T-helper 2 cell treated with Interferon-gamma antibody and Interleukin-4, amounts not matched to agents 5 μg/mL and 100 μg/mL, for 36 hours (primary cell): ENCODE results near the gene IL32.

ENCODE experiments used
- DNase-seq: peaks from one replicate; pipeline ENCODE4 v3.0.0; 2021; ENCODE audit warnings: low spot score
- H3K27ac Mint-ChIP-seq: one replicate; pipeline ENCODE4 v1.8.0; 2021; ENCODE audit warnings: mild to moderate bottlenecking, mixed read lengths
- H3K27me3 Mint-ChIP-seq: one replicate; pipeline ENCODE4 v1.8.0; 2021; ENCODE audit warnings: low read depth, mixed read lengths
- H3K36me3 Mint-ChIP-seq: one replicate; pipeline ENCODE4 v1.8.0; 2021; ENCODE audit warnings: low read depth, mixed read lengths
- H3K4me1 Mint-ChIP-seq: one replicate; pipeline ENCODE4 v1.8.0; 2021; ENCODE audit warnings: low read depth, mixed read lengths
- H3K4me3 Mint-ChIP-seq: one replicate; pipeline ENCODE4 v1.8.0; 2022; ENCODE audit warnings: mild to moderate bottlenecking, moderate library complexity, mixed read lengths
- H3K9me3 Mint-ChIP-seq: one replicate; pipeline ENCODE4 v1.8.0; 2021; ENCODE audit warnings: mixed read lengths

IL32 gene

DNA sequence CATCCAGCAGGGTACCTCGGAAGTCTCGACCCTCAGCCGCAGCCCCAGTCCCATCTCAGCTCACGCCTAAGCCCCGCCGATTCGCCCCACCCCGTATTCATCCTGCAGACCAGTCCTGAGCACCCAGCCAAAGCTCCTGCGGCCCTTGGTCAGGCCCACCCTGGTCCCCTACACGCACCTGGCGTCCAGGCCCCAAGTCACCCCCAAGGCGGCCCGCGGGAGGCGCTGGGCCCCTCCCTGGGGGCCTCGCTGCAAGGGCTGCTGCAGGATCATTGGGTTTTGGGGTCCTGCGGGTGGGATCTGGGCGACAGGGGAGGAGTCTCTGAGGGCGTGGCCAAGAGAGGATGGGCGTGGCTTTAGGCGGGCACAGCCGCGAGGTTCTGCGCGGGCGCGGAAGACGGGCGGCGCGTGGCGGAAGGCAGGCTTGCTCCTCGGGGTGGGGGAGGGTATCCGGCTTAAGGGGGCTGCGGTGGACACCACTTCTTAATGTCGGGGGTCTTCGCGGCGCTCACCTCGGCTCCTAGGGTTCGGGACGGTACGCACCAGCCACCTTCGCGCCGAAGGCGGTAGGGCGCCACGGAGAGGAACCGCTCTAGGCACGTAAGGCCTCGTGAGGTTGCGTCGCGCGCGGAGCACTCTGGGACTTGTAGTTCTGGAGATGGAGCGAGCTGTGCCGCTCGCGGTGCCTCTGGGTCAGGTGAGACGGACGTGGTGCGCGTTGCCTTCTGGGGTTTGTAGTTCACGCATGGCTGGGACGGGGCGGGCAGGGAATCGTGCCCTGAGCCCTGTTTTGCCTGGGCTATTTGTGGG, 41.6 kb upstream of the IL32 start, which contains the start of the genes HCFC1R1 and THOC6:
Gene HCFC1R1, minus strand, starts transcription at position 274 of the 810 bp plus-strand sequence. Its CDS starts 1 bp downstream, at position 273.
Gene THOC6, plus strand, starts transcription at position 367 of the 810 bp plus-strand sequence. Its CDS starts 292 bp downstream, at position 659.
- peak; percentile 96 for DNase-seq
- H3K36me3 Mint-ChIP-seq = peaks cover 24% of the 10 kb centered on the region
- peaks cover 4% of the 10 kb centered on the region for H3K27me3 Mint-ChIP-seq
- no peaks in the 10 kb centered on the region for H3K9me3 Mint-ChIP-seq
- peak within 1 kb of the TSS; percentile 90 for H3K4me3 Mint-ChIP-seq
- peaks cover 38% of the 10 kb centered on the region for H3K4me1 Mint-ChIP-seq
- peak within 1 kb of the TSS; percentile 90 for H3K27ac Mint-ChIP-seq

- no peaks in the 10 kb centered on the region for H3K9me3 Mint-ChIP-seq
- peak overlapping the region; percentile 90 for H3K4me3 Mint-ChIP-seq
- no peak overlapping the region for H3K27ac Mint-ChIP-seq
- H3K27me3 Mint-ChIP-seq = peaks cover 11% of the 10 kb centered on the region
- H3K36me3 Mint-ChIP-seq = peaks cover 26% of the 10 kb centered on the region
- no peak for DNase-seq
- H3K4me1 Mint-ChIP-seq = peaks cover 44% of the 10 kb centered on the region
Observed at GRCh38 chr16:3025032-3026002, 40.1 kb upstream of the IL32 start.

DNA sequence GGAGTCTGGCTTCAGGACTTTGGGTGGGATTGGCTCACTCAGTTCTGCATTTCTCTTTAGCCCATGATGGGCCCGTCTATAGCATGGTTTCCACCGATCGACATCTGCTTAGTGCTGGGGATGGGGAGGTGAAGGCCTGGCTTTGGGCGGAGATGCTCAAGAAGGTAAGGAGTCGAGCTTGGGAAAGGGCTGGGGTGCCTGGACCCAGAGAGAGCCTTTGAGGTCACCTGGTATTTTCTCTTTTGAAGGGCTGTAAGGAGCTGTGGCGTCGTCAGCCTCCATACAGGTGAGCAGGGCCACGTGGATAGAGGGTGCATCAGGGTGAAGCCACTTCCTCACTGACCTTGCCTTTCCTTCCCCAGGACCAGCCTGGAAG, 39.4 kb upstream of the IL32 start:
- Mint-ChIP-seq H3K9me3 (no peaks in the 10 kb centered on the region), H3K4me3 (no peak overlapping the region)

DNA sequence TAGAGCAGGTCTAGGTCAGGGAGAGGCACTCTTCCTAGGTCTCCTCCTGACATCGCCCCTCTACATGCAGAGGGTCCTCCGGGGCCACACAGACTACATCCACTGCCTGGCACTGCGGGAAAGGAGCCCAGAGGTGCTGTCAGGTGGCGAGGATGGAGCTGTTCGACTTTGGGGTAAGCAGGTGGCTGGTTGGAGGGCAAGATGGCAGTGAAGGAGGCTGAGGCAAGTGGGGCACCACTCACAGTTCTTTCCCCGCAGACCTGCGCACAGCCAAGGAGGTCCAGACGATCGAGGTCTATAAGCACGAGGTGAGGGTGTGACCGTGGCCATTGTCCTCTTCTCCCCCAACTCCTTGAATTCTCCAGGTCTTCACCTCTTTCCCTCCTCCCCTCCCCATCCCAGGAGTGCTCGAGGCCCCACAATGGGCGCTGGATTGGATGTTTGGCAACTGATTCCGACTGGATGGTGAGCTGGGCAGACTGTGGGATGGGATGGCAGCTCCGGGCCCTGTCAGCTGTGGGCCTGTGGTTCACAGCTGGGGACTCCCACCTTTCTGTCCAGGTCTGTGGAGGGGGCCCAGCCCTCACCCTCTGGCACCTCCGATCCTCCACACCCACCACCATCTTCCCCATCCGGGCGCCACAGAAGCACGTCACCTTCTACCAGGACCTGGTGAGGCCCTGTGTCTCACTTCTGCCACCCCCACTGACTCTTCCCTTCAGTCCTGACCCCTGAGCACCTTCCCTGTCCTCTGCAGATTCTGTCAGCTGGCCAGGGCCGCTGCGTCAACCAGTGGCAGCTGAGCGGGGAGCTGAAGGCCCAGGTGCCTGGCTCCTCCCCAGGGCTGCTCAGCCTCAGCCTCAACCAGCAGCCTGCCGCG, 38.6 kb upstream of the IL32 start:
- H3K4me3 Mint-ChIP-seq = no peak overlapping the region
- no peak overlapping the region for H3K27ac Mint-ChIP-seq
- H3K36me3 Mint-ChIP-seq = peaks cover 23% of the 10 kb centered on the region
- H3K4me1 Mint-ChIP-seq = peaks cover 37% of the 10 kb centered on the region
- H3K27me3 Mint-ChIP-seq = peaks cover 13% of the 10 kb centered on the region
- no peak for DNase-seq
- no peaks in the 10 kb centered on the region for H3K9me3 Mint-ChIP-seq

More for the DNA sequence above, 39.4 kb upstream of the IL32 start:
- Mint-ChIP-seq H3K4me1 (peaks cover 41% of the 10 kb centered on the region), H3K27me3 (peaks cover 11% of the 10 kb centered on the region), H3K36me3 (peaks cover 26% of the 10 kb centered on the region), H3K27ac (no peak overlapping the region)
- DNase-seq = no peak

DNA sequence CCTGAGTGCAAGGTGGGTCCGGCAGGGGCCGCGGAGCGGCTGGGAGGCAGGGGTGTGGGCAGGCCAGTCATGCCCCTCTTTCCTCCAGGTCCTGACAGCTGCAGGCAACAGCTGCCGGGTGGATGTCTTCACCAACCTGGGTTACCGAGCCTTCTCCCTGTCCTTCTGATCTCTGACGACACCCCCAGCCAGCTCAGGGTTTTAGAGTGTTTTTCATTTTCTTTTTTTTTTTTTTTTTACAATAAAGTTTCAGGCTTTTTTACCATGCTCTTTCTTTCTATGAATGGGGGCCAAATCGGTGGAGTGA, 38.0 kb upstream of the IL32 start:
- no peak overlapping the region for H3K27ac Mint-ChIP-seq
- H3K36me3 Mint-ChIP-seq = peaks cover 23% of the 10 kb centered on the region
- DNase-seq = no peak
- no peaks in the 10 kb centered on the region for H3K9me3 Mint-ChIP-seq
- H3K4me3 Mint-ChIP-seq = no peak overlapping the region
- peaks cover 18% of the 10 kb centered on the region for H3K27me3 Mint-ChIP-seq
- H3K4me1 Mint-ChIP-seq = peaks cover 31% of the 10 kb centered on the region

DNA sequence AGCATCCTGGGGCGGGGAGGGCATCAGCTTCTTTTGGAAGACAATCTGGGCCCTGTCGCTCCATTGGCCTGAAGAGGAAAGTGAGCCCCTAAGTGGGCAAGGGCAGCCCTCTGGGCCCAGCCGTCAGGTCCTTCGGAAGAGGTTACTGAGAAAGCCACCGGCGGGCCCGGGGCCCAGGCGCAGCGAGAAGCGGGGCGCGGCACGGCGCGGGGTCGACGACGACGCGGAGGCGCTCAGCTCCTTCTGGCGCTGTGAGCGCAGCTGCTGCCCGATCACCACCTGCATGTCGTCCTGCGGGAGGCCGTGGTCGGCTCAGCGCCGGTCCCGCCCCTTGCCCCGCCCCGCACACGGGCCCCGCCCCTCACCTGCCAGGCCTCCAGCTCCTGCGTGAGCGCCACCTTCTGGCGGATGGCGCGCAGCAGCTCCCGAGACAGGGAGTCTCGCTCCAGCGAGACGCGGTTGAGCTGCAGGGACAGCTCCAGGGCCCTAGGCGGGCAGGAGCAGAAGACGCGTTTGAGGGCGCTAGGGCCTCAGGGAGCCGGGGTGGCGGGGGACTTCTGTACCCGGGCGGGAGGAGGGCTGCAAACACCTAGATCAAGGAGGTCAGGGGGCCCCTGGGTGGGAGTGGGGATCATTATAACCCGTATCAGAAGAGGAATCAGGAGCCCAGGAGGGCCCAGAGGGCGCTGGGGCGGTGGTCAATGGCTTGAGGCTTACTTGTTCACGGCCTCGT, 37.3 kb upstream of the IL32 start:
- H3K4me3 Mint-ChIP-seq = peak overlapping the region; percentile 66
- H3K9me3 Mint-ChIP-seq = no peaks in the 10 kb centered on the region
- peaks cover 28% of the 10 kb centered on the region for H3K4me1 Mint-ChIP-seq
- H3K36me3 Mint-ChIP-seq = peaks cover 23% of the 10 kb centered on the region
- peaks cover 25% of the 10 kb centered on the region for H3K27me3 Mint-ChIP-seq
- no peak overlapping the region for H3K27ac Mint-ChIP-seq
- DNase-seq = peak; percentile 81

- peak overlapping the region; percentile 66 for H3K4me3 Mint-ChIP-seq
- peaks cover 23% of the 10 kb centered on the region for H3K36me3 Mint-ChIP-seq
- peak overlapping the region; percentile 26 for H3K27ac Mint-ChIP-seq
- H3K4me1 Mint-ChIP-seq = peaks cover 24% of the 10 kb centered on the region
- H3K9me3 Mint-ChIP-seq = no peaks in the 10 kb centered on the region
- H3K27me3 Mint-ChIP-seq = peaks cover 31% of the 10 kb centered on the region
- no peak for DNase-seq
Observed at GRCh38 chr16:3028716-3029319, 36.6 kb upstream of the IL32 start.

DNA sequence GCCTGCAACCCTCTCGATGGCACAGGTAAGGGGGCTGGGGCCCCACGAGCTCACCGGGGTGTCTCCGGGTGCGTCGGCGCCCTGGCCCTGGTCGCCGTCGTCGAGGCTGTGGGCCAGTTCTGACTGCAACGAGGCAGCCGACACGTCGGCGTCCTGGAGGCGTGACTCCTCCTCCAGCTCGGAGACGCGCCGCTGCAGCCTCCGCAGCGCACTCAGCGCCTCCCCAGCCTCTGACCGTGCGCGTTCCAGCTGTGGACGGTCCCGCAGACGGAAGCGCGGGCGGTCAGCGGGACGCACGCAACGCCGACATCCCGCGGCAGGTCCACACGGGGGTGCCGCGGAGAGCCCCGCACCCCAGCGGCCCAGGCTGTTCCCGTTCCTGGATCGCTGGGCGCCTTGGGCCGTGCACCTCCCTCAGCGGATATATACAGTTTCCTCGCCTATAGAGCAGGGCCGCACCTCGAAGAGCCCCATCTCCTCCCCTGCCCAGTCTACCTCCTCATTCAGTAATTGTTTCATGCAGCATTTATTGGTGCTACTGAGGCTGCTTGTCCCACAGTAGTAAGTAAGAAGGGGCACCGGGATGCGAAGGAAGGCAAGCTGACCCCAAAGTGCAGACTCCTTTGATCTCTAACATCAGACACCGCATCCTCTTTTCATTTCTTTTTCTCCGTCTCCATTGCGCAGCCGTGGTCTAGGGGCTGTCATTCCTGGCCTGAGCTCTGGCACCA, 35.8 kb upstream of the IL32 start:
- Mint-ChIP-seq H3K27ac (peak overlapping the region; percentile 71), H3K9me3 (no peaks in the 10 kb centered on the region), H3K4me3 (peak overlapping the region; percentile 72), H3K27me3 (peaks cover 40% of the 10 kb centered on the region), H3K36me3 (peaks cover 21% of the 10 kb centered on the region), H3K4me1 (peaks cover 21% of the 10 kb centered on the region)
- DNase-seq = peak; percentile 71

DNA sequence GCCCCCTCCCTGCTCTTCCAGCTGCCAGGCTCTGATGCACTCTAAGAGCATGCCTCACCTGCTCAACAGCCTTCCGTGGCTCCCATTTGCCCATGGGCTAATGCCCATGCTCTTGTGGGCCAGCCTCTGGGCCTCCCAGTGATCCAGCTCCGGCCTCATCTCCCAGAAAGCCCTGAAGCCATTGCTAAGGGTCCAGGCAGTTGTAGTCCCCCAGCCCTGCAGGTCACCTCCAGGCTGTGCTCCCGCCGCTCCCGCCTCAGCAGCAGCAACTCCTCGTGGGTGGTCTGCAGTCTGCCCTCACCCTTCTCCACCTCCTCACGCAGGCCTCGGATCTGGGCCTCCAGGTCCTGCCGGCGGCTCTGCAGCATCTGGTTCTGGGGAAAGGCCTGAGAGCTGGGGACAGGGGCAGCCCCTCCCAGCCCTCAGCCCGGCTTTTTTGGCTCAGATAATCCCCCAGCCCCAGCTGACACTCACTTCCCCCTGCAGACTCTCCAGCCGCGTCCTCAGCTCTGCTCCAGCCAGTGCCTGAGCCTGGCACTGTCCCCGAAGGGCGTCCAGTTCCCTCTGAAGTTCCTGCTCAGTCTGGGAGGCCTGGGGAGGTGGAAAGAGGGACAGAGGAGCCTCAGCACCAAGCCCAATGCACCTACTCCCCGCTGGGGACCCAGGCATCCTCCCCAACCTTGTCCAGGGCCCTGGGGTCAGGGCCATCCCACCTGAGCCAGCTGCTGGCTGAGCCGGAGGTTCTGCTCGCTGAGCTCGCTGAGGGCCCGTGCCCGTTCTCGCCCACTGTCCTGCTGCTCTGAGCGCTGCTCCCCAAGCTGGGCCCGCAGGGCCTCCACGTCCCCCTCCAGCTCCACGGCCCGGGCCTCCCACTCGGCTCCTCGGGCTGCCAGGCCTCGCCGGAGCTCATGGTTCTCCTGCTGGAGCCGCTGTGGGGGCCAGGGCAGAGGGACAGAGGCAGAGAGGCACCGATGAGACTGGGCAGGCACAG, 34.9 kb upstream of the IL32 start:
- no peaks in the 10 kb centered on the region for H3K9me3 Mint-ChIP-seq
- peaks cover 18% of the 10 kb centered on the region for H3K4me1 Mint-ChIP-seq
- H3K4me3 Mint-ChIP-seq = peak overlapping the region; percentile 72
- peak overlapping the region; percentile 71 for H3K27ac Mint-ChIP-seq
- no peak for DNase-seq
- H3K36me3 Mint-ChIP-seq = peaks cover 18% of the 10 kb centered on the region
- peaks cover 48% of the 10 kb centered on the region for H3K27me3 Mint-ChIP-seq

DNA sequence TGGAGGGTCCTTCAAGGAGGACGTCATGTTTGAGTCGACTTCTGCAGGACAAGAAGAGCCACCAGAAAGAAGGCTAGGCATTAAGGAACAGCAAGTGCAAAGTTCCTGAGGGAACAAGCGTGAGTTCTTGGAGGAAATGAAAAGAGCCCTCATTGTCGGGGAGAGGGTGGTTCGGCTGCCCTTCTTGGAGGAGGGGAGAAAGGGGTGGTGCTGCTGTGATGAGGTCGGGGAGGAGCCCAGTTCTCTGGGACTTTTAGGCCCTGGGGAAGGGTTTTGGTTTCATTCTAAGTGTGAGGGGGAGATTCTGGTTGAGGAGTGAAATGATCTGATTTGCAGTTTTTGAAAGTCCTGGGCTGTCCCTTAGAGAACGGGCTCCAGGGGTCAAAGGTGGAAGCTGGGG, 32.8 kb upstream of the IL32 start:
- Mint-ChIP-seq H3K27me3 (peaks cover 62% of the 10 kb centered on the region), H3K4me3 (no peak overlapping the region), H3K36me3 (peaks cover 4% of the 10 kb centered on the region), H3K4me1 (peaks cover 17% of the 10 kb centered on the region), H3K9me3 (no peaks in the 10 kb centered on the region), H3K27ac (no peak overlapping the region)
- DNase-seq = no peak

GRCh38 chr16:3035289-3035971, 30.0 kb upstream of the IL32 start:
- peaks cover 1% of the 10 kb centered on the region for H3K36me3 Mint-ChIP-seq
- no peak for DNase-seq
- no peak overlapping the region for H3K4me3 Mint-ChIP-seq
- peaks cover 5% of the 10 kb centered on the region for H3K4me1 Mint-ChIP-seq
- H3K27ac Mint-ChIP-seq = no peak overlapping the region
- peaks cover 78% of the 10 kb centered on the region for H3K27me3 Mint-ChIP-seq
- no peaks in the 10 kb centered on the region for H3K9me3 Mint-ChIP-seq
